ENCODE results near the gene PFKFB2. TPM values are rescaled to one million over a fixed set of nuclear protein-coding genes. Genes with fewer than 3 reads are reported as not detected.

PFKFB2 gene
- total RNA-seq, 1 donor from 2014 or later: 10.0 TPM

DNA sequence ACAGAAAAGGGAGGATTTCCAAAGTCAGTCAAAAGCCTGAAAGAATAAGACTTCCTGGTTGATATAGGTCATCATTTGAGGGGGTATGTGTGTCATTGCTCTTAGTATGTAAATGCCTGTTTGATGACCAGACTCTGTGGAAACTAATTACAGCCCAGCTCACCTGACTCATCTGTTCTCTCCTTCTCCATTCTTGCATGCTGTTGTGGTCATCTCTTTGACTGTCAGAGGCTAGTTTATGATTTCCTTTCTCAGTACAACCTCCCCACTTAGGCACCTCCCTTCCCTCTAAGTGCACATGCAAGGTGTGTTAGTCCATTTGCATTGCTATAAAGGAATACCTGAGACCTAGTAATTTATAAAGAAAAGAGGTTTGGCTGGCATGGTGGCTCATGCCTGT, 18.1 kb upstream of the PFKFB2 start:
- H3K4me3 ChIP-seq: no peak overlapping the region
- H3K27ac ChIP-seq: no peak overlapping the region
- no peak overlapping the region for H3K4me2 ChIP-seq
- H3F3A ChIP-seq (ENCODE audit: low read depth): no peaks in the 10 kb centered on the region
- H3K36me3 Mint-ChIP-seq: no peaks in the 10 kb centered on the region
- peaks cover 5% of the 10 kb centered on the region for H3K4me1 Mint-ChIP-seq
- H3K9me3 Mint-ChIP-seq: no peaks in the 10 kb centered on the region
- H3K27ac Mint-ChIP-seq: no peak overlapping the region
- no peak overlapping the region for H3K9ac ChIP-seq
- peaks cover 6% of the 10 kb centered on the region for H3K27me3 Mint-ChIP-seq (ENCODE audit: insufficient read depth, low read depth)
- no peak for DNase-seq (ENCODE audit: low spot score)
- H3K27me3 ChIP-seq: peaks cover 6% of the 10 kb centered on the region
- H2AFZ ChIP-seq (replicated peaks): no peak overlapping the region
- no peak overlapping the region for H3K4me3 Mint-ChIP-seq
- H3K79me2 ChIP-seq (ENCODE audit: low read depth): no peaks in the 10 kb centered on the region
- H3K9me3 ChIP-seq (ENCODE audit: low read depth): no peaks in the 10 kb centered on the region
- TF ChIP-seq, protein P1, sequence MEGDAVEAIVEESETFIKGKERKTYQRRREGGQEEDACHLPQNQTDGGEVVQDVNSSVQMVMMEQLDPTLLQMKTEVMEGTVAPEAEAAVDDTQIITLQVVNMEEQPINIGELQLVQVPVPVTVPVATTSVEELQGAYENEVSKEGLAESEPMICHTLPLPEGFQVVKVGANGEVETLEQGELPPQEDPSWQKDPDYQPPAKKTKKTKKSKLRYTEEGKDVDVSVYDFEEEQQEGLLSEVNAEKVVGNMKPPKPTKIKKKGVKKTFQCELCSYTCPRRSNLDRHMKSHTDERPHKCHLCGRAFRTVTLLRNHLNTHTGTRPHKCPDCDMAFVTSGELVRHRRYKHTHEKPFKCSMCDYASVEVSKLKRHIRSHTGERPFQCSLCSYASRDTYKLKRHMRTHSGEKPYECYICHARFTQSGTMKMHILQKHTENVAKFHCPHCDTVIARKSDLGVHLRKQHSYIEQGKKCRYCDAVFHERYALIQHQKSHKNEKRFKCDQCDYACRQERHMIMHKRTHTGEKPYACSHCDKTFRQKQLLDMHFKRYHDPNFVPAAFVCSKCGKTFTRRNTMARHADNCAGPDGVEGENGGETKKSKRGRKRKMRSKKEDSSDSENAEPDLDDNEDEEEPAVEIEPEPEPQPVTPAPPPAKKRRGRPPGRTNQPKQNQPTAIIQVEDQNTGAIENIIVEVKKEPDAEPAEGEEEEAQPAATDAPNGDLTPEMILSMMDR (IDR thresholded peaks at IDR 0.05): no peak
- TF ChIP-seq EZH2 (IDR thresholded peaks at IDR 0.05) (no peak), EZH2phosphoT487 (IDR thresholded peaks at IDR 0.05) (no peak)
- H3K36me3 ChIP-seq: no peaks in the 10 kb centered on the region
- no peaks in the 10 kb centered on the region for H4K20me1 ChIP-seq (ENCODE audit: low read depth)
- peaks cover 18% of the 10 kb centered on the region for H3K4me1 ChIP-seq

DNA sequence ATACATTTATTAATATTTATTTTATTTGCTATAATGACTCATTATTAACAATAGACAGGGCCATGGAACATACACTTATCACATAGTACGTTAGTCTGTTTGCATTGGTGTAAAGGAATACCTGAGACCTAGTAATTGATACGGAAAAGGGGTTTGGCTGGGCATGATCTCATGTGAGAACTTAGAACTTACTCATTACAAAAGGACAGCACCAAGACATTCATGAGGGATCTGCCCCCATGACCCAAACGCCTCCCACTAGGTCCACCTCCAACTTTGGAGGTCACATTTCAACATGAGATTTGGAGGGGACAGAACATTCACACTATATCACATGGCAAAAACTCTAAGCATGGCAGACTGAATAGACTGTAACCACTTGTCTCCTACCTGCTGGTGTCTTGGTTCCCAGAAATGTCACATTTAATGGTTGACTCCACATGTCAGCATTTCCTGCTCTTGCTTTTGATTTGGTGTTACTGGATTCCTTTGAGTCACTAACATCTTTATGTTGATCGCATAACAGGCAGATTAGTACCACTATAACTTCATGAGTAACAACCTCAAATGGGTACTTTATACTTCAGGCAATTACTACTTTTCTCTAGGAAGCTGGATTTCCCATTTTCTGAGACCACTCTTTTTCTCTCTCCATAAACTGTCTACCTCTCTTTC, 17.1 kb upstream of the PFKFB2 start:
- no peak for DNase-seq (ENCODE audit: low spot score)
- no peak overlapping the region for H3K4me2 ChIP-seq
- no peak overlapping the region for H3K27ac ChIP-seq
- peaks cover 5% of the 10 kb centered on the region for H3K4me1 Mint-ChIP-seq
- H4K20me1 ChIP-seq (ENCODE audit: low read depth): no peaks in the 10 kb centered on the region
- H3K27me3 ChIP-seq: peaks cover 6% of the 10 kb centered on the region
- no peaks in the 10 kb centered on the region for H3F3A ChIP-seq (ENCODE audit: low read depth)
- peaks cover 18% of the 10 kb centered on the region for H3K4me1 ChIP-seq
- no peak overlapping the region for H3K4me3 Mint-ChIP-seq
- no peaks in the 10 kb centered on the region for H3K36me3 Mint-ChIP-seq
- H3K9me3 Mint-ChIP-seq: no peaks in the 10 kb centered on the region
- peaks cover 6% of the 10 kb centered on the region for H3K27me3 Mint-ChIP-seq (ENCODE audit: insufficient read depth, low read depth)
- TF ChIP-seq EZH2phosphoT487 (IDR thresholded peaks at IDR 0.05) (no peak), EZH2 (IDR thresholded peaks at IDR 0.05) (no peak)
- TF ChIP-seq, protein P1 (IDR thresholded peaks at IDR 0.05): no peak
- no peak overlapping the region for H3K27ac Mint-ChIP-seq
- no peaks in the 10 kb centered on the region for H3K79me2 ChIP-seq (ENCODE audit: low read depth)
- H3K4me3 ChIP-seq: no peak overlapping the region
- H3K36me3 ChIP-seq: no peaks in the 10 kb centered on the region
- no peak overlapping the region for H2AFZ ChIP-seq (replicated peaks)
- H3K9ac ChIP-seq: no peak overlapping the region
- no peaks in the 10 kb centered on the region for H3K9me3 ChIP-seq (ENCODE audit: low read depth)

DNA sequence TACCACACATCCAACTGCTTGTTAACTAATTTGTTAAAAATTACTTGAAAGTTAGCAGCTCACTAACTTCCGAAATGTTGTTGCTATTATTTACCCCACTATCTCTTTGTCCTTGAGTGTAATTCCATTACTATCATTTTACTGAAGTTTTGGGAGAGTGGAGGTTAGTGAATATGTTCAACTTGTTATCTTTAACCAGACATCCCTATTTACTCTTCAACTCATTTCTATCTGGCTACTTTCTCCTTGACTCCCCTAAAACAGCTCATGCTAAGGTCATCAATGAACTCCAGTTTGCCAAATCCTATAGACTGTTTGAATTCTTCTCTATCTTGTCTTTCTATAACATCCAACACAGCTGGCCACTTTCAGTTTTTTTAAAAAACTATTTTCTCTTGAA, 16.2 kb upstream of the PFKFB2 start:
- H2AFZ ChIP-seq (replicated peaks): no peak overlapping the region
- H3K9ac ChIP-seq: no peak overlapping the region
- no peak overlapping the region for H3K4me2 ChIP-seq
- H3K4me1 ChIP-seq: peaks cover 18% of the 10 kb centered on the region
- Mint-ChIP-seq H3K9me3 (no peaks in the 10 kb centered on the region), H3K27ac (no peak overlapping the region), H3K4me3 (no peak overlapping the region), H3K36me3 (no peaks in the 10 kb centered on the region), H3K27me3 (ENCODE audit: insufficient read depth, low read depth) (peaks cover under 1% of the 10 kb centered on the region), H3K4me1 (peaks cover 5% of the 10 kb centered on the region)
- no peaks in the 10 kb centered on the region for H3F3A ChIP-seq (ENCODE audit: low read depth)
- no peak for TF ChIP-seq EZH2phosphoT487 (IDR thresholded peaks at IDR 0.05)
- TF ChIP-seq EZH2 (IDR thresholded peaks at IDR 0.05): no peak
- TF ChIP-seq, protein P1 (IDR thresholded peaks at IDR 0.05): no peak
- no peaks in the 10 kb centered on the region for H3K79me2 ChIP-seq (ENCODE audit: low read depth)
- H3K9me3 ChIP-seq (ENCODE audit: low read depth): no peaks in the 10 kb centered on the region
- H3K36me3 ChIP-seq: no peaks in the 10 kb centered on the region
- no peak for DNase-seq (ENCODE audit: low spot score)
- H3K27me3 ChIP-seq: peaks cover 6% of the 10 kb centered on the region
- H3K4me3 ChIP-seq: no peak overlapping the region
- H4K20me1 ChIP-seq (ENCODE audit: low read depth): no peaks in the 10 kb centered on the region
- no peak overlapping the region for H3K27ac ChIP-seq

All from neural progenitor cell (in vitro differentiated cells).